H1 (cell line): ENCODE results near the gene ARHGEF18. TPM values are rescaled to one million over a fixed set of nuclear protein-coding genes. Genes with fewer than 3 reads are reported as not detected.

Experiments
- CTCF ChIA-PET: fragments of 300-600 bp; sonication (Branson Sonifier 250); formaldehyde crosslinking; loops from one replicate; lab custom pipeline; 2021; ENCODE audit not compliant: partially characterized antibody; lab: Charles Lee
- POLR2A ChIA-PET: fragments of 300-600 bp; sonication (Branson Sonifier 250); formaldehyde crosslinking; loops from one replicate; lab custom pipeline; 2021; ENCODE audit warnings: inconsistent platforms; ENCODE audit not compliant: partially characterized antibody; lab: Charles Lee
- DNase-seq, 2 experiments: peaks; one replicate each; pipeline versions ENCODE4 v3.0.0 to v3.0.0-alpha.2; 2010 to 2022; ENCODE audit warnings: low spot score in 2 of 2, low read depth in 1 of 2, mixed read lengths in 1 of 2
- FAIRE-seq: peaks from 2 replicates; lab custom pipeline; 2011; peaks lifted over from hg19 to GRCh38; lab: Jason Lieb, UNC
- H2AFZ ChIP-seq: 2 replicates; pipeline ENCODE4 v1.8.1; 2012; ENCODE audit warnings: low read length, inconsistent platforms
- H2AK5ac ChIP-seq: 2 replicates; pipeline ENCODE4 v1.6.1; 2013; ENCODE audit warnings: low read depth, low read length
- H2BK120ac ChIP-seq: replicated peaks from 2 replicates; pipeline ENCODE3; 2013; ENCODE audit warnings: low read depth, low read length, inconsistent platforms
- H2BK12ac ChIP-seq: 2 replicates; pipeline ENCODE4 v1.6.1; 2013; ENCODE audit warnings: low read depth, low read length
- H2BK15ac ChIP-seq: 2 replicates; pipeline ENCODE4 v1.6.1; 2013; ENCODE audit warnings: low read length
- H2BK20ac ChIP-seq: 2 replicates; pipeline ENCODE4 v1.6.1; 2013; ENCODE audit warnings: low read length
- H2BK5ac ChIP-seq: 2 replicates; pipeline ENCODE4 v1.6.1; 2013; ENCODE audit warnings: low read depth, low read length
- H3K14ac ChIP-seq: 2 replicates; pipeline ENCODE4 v1.6.1; 2013; ENCODE audit warnings: inconsistent platforms; ENCODE audit not compliant: insufficient read length
- H3K18ac ChIP-seq: 2 replicates; pipeline ENCODE4 v1.6.1; 2013; ENCODE audit warnings: low read length; ENCODE audit errors: extremely low read depth
- H3K23ac ChIP-seq: 2 replicates; pipeline ENCODE4 v1.6.1; 2013; ENCODE audit warnings: inconsistent platforms; ENCODE audit not compliant: insufficient read length
- H3K23me2 ChIP-seq: 2 replicates; pipeline ENCODE4 v1.6.1; 2013; ENCODE audit warnings: low read depth, low read length
- H3K27ac ChIP-seq: 2 replicates; pipeline ENCODE4 v1.6.1; 2011; ENCODE audit warnings: low read depth, low read length, inconsistent platforms
- H3K27me3 ChIP-seq, 4 experiments: replicated peaks in 1 of 4; 1 replicate in 1 of 4; 2 replicates in 3 of 4; pipeline versions ENCODE4 v1.6.1 to v1.8.1; 2011 to 2013; ENCODE audit warnings: low read length in 3 of 4, mild to moderate bottlenecking in 3 of 4, inconsistent platforms in 2 of 4, mixed read lengths in 2 of 4, moderate library complexity in 1 of 4; ENCODE audit not compliant: control insufficient read depth in 3 of 4, insufficient read depth in 3 of 4; ENCODE audit errors: extremely low read depth in 1 of 4
- H3K36me3 ChIP-seq, 4 experiments: 2 replicates each; pipeline versions ENCODE4 v1.6.1 to v1.8.1; 2011 to 2013; ENCODE audit warnings: mild to moderate bottlenecking in 4 of 4, low read length in 3 of 4, moderate library complexity in 2 of 4, control low read depth in 1 of 4, inconsistent platforms in 1 of 4; ENCODE audit not compliant: insufficient read depth in 4 of 4, control insufficient read depth in 2 of 4
- H3K4ac ChIP-seq: replicated peaks from 2 replicates; pipeline ENCODE3; 2013; ENCODE audit warnings: low read length, low read depth, mixed read lengths, inconsistent platforms; ENCODE audit not compliant: insufficient read length
- H3K4me1 ChIP-seq, 4 experiments: replicated peaks in 1 of 4; 1 replicate in 1 of 4; 2 replicates in 3 of 4; pipeline versions ENCODE4 v1.6.1 to v1.8.1; 2011 to 2013; ENCODE audit warnings: low read length in 3 of 4, inconsistent platforms in 2 of 4, mixed read lengths in 1 of 4; ENCODE audit not compliant: insufficient read depth in 4 of 4, control insufficient read depth in 3 of 4
- H3K4me2 ChIP-seq, 2 experiments: 2 replicates each; pipeline versions ENCODE4 v1.6.1 to v1.8.1; 2011 to 2013; ENCODE audit warnings: low read depth in 2 of 2, low read length in 2 of 2, control low read depth in 1 of 2, inconsistent platforms in 1 of 2, mild to moderate bottlenecking in 1 of 2; ENCODE audit not compliant: insufficient read depth in 1 of 2
- H3K4me3 ChIP-seq, 4 experiments: fragments of 200-600, 300-600 bp in 1 of 4; sonication (generic), shearing (Covaris generic), sonication (Bioruptor Twin) in 1 of 4; 2 replicates each; pipeline versions ENCODE4 v1.5.1 to v1.8.1; 2011 to 2016; ENCODE audit warnings: low read length in 4 of 4, low read depth in 3 of 4, control low read depth in 2 of 4, inconsistent platforms in 2 of 4, mild to moderate bottlenecking in 2 of 4, mixed read lengths in 1 of 4, moderate library complexity in 1 of 4; ENCODE audit not compliant: insufficient read depth in 2 of 4; ENCODE audit errors: extremely low read depth in 1 of 4
- H3K56ac ChIP-seq: replicated peaks from 2 replicates; pipeline ENCODE3; 2013; ENCODE audit warnings: low read depth, mild to moderate bottlenecking, mixed read lengths, low read length, inconsistent platforms; ENCODE audit not compliant: insufficient read length
- H3K79me1 ChIP-seq: 2 replicates; pipeline ENCODE4 v1.6.1; 2013; ENCODE audit warnings: low read depth, low read length, control low read depth
- H3K79me2 ChIP-seq, 2 experiments: 2 replicates each; pipeline versions ENCODE4 v1.6.1 to v1.8.1; 2012 to 2013; ENCODE audit warnings: low read length in 2 of 2, mild to moderate bottlenecking in 2 of 2, inconsistent platforms in 1 of 2; ENCODE audit not compliant: insufficient read depth in 2 of 2, control insufficient read depth in 1 of 2
- H3K9ac ChIP-seq, 4 experiments: replicated peaks in 1 of 4; 1 replicate in 1 of 4; 2 replicates in 3 of 4; pipeline versions ENCODE4 v1.6.1 to v1.8.1; 2011 to 2013; ENCODE audit warnings: low read depth in 3 of 4, low read length in 3 of 4, control low read depth in 2 of 4, mild to moderate bottlenecking in 2 of 4, moderate library complexity in 2 of 4, inconsistent platforms in 1 of 4; ENCODE audit errors: extremely low read depth in 1 of 4
- H3K9me3 ChIP-seq, 2 experiments: 2 replicates each; pipeline versions ENCODE4 v1.6.1 to v1.8.1; 2012 to 2013; ENCODE audit warnings: mild to moderate bottlenecking in 2 of 2, moderate library complexity in 2 of 2, control low read depth in 1 of 2, inconsistent platforms in 1 of 2, low read depth in 1 of 2, low read length in 1 of 2, mixed read lengths in 1 of 2; ENCODE audit not compliant: insufficient read depth in 2 of 2
- H4K20me1 ChIP-seq, 2 experiments: replicated peaks in 1 of 2; 2 replicates each; pipeline versions ENCODE3 to v1.8.1; 2011 to 2013; ENCODE audit warnings: inconsistent platforms in 2 of 2, low read length in 2 of 2, mild to moderate bottlenecking in 1 of 2; ENCODE audit not compliant: insufficient read depth in 2 of 2, control insufficient read depth in 1 of 2
- H4K5ac ChIP-seq: 2 replicates; pipeline ENCODE4 v1.6.1; 2013; ENCODE audit warnings: low read length, low read depth, mixed read lengths, inconsistent platforms; ENCODE audit not compliant: insufficient read length
- H4K8ac ChIP-seq: 2 replicates; pipeline ENCODE4 v1.8.0; 2013; ENCODE audit warnings: mild to moderate bottlenecking, moderate library complexity, low read length, inconsistent platforms; ENCODE audit not compliant: insufficient read depth; ENCODE audit errors: extremely low read depth
- H4K91ac ChIP-seq: replicated peaks from 2 replicates; pipeline ENCODE3; 2013; ENCODE audit warnings: low read length, mixed read lengths, inconsistent platforms; ENCODE audit not compliant: insufficient read length
- ASH2L ChIP-seq: fragments of 200-600, 300-600 bp; sonication (generic); IDR thresholded peaks from one replicate; pipeline ENCODE4 v1.7.1; 2017; ENCODE audit warnings: low read length
- ATF3 ChIP-seq: IDR thresholded peaks from 2 replicates; pipeline ENCODE4 v1.6.1; 2011; ENCODE audit warnings: low read depth, mild to moderate bottlenecking, low read length; ENCODE audit not compliant: insufficient read depth
- CBX8 ChIP-seq: fragments of 300-800, 300-1000 bp; sonication (generic); IDR thresholded peaks from 2 replicates; pipeline ENCODE4 v1.7.1; 2016; ENCODE audit warnings: low read depth, low read length, borderline replicate concordance
- JUND ChIP-seq: IDR thresholded peaks from 2 replicates; pipeline ENCODE4 v1.6.1; 2011; ENCODE audit warnings: mild to moderate bottlenecking, improper control_type of control experiment, low read length
- KDM1A ChIP-seq: fragments of 200-600, 300-600 bp; sonication (generic); IDR thresholded peaks from 2 replicates; pipeline ENCODE4 v1.7.1; 2016; ENCODE audit warnings: mild to moderate bottlenecking, low read length, borderline replicate concordance
- SAP30 ChIP-seq: fragments of 300-600 bp; sonication (generic); IDR thresholded peaks from 2 replicates; pipeline ENCODE4 v1.7.1; 2012; ENCODE audit warnings: low read length, moderate library complexity, mild to moderate bottlenecking, inconsistent platforms; ENCODE audit not compliant: insufficient read depth, insufficient replicate concordance
- SIRT6 ChIP-seq: IDR thresholded peaks from one replicate; pipeline ENCODE4 v1.7.1; 2012; ENCODE audit warnings: low read length, inconsistent platforms
- TAF1 ChIP-seq: IDR thresholded peaks from 2 replicates; pipeline ENCODE4 v1.6.1; 2011; ENCODE audit warnings: mild to moderate bottlenecking, low read depth, low read length
- TBP ChIP-seq: IDR thresholded peaks from 2 replicates; pipeline ENCODE4 v1.6.1; 2011; ENCODE audit warnings: low read depth, low read length, improper control_type of control experiment
- WGBS, 2 experiments: shearing (Covaris generic) in 1 of 2; methylation state at CpG; one replicate each; pipeline versions ENCODE4 v1.1.6 to v1.1.7; 2013 to 2015; ENCODE audit warnings: low lambda C conversion rate in 2 of 2, mixed read lengths in 2 of 2, inconsistent platforms in 1 of 2, low coverage in 1 of 2, missing lambda C conversion rate in 1 of 2; ENCODE audit not compliant: insufficient replicate concordance in 2 of 2, insufficient coverage in 1 of 2, insufficient read length in 1 of 2; ENCODE audit errors: extremely low coverage in 1 of 2, missing lambda C conversion rate in 1 of 2; 5-methylcytosine and 5-hydroxymethylcytosine counted together
- long read RNA-seq, 2 experiments: library from RNA in 1 of 2; library from capped mRNA in 1 of 2; stranded (forward); transcript quantifications; one replicate each; pipeline ENCODE4 v2.0.0, GENCODE V29; 2021; ENCODE audit warnings: inconsistent platforms in 1 of 2
- polyA minus RNA-seq, 3 experiments: library from RNA; depleted of rRNA, polyadenylated mRNA; stranded (reverse); fragments of >200 nt; gene quantifications; 1 replicate in 2 of 3; 2 replicates in 1 of 3; pipeline ENCODE4 v1.2.3, GENCODE V29; 2011
- polyA plus RNA-seq, 7 experiments: library from polyadenylated mRNA; depleted of rRNA in 3 of 7; stranded (reverse) in 5 of 7; unstranded in 2 of 7; fragments of >200 nt in 5 of 7; fragments of 200-250 nt in 2 of 7; gene quantifications; 1 replicate in 5 of 7; 2 replicates in 1 of 7; 4 replicates in 1 of 7; pipeline versions ENCODE4 v1.2.1 to v1.2.3, GENCODE V29; 2011 to 2013; ENCODE audit warnings: missing spikeins in 2 of 7, mixed read lengths in 2 of 7
- total RNA-seq: library from RNA; stranded (reverse); fragmentation: NEBNext Ultra II Directional; extraction: Animal tissue kit (Norgen Biotek cat#: 25700); gene quantifications from 2 replicates; pipeline ENCODE4 v1.2.1, GENCODE V29; 2021

ARHGEF18 gene
- total RNA-seq (35.9 and 36.8 TPM in 2 replicates), polyA plus RNA-seq (2011; rRNA removed) (12.2 and 17.4 TPM in 2 replicates), polyA minus RNA-seq (2011; rRNA and poly(A)+ RNA removed) (8.3 and 9.1 TPM in 2 replicates)
- polyA plus RNA-seq (2011; cell fraction: cytosol; rRNA removed) = 17.4 TPM
- 25.3 TPM for polyA plus RNA-seq (2011; cell fraction: nucleus; rRNA removed)
- polyA plus RNA-seq (2012, experiment 1 of 2) = 20.2 to 26.9 TPM (median 23.4 TPM) in 4 replicates
- 17.9 TPM for polyA plus RNA-seq (2012, experiment 2 of 2)
- 17.7 TPM for polyA plus RNA-seq (2013, experiment 1 of 2)
- polyA plus RNA-seq (2013, experiment 2 of 2) = 17.2 TPM
- polyA minus RNA-seq (2011; cell fraction: cytosol; rRNA and poly(A)+ RNA removed) = 20.8 TPM
- polyA minus RNA-seq (2011; cell fraction: nucleus; rRNA and poly(A)+ RNA removed) = 15.8 TPM
- long read RNA-seq, experiment 1, partial matches to known transcripts = 3 of 18 reads
- long read RNA-seq, experiment 1, other reads (novel, unspliced or antisense) = 15 of 18 reads
- long read RNA-seq, experiment 2, partial matches to known transcripts = 1 of 4 reads
- long read RNA-seq, experiment 2, other reads (novel, unspliced or antisense) = 3 of 4 reads

GRCh38 chr19:7348587-7349230, at the start of gene ARHGEF18:
Gene ARHGEF18 (plus strand): TSS chr19:7348937. CDS start chr19:7362891, 13,954 bp downstream.
- Histone ChIP-seq H3K79me1 (no peaks in the 10 kb centered on the region), H3K4me3 (no peak within 1 kb of the TSS), H3K56ac (no peak within 1 kb of the TSS), H2BK15ac (no peak within 1 kb of the TSS), H2BK5ac (no peak within 1 kb of the TSS), H4K91ac (no peak within 1 kb of the TSS), H2BK12ac (no peak within 1 kb of the TSS), H4K8ac (no peak within 1 kb of the TSS; the same call in none of the 2 replicates), H3K27ac (no peak within 1 kb of the TSS), H3K18ac (no peak within 1 kb of the TSS), H4K5ac (no peak within 1 kb of the TSS), H3K9me3 (peaks cover 8 to 14% of the 10 kb centered on the region in 2 experiments; a peak in 3 of 4 replicates), H2AK5ac (no peak within 1 kb of the TSS), H3K4me1 (no peaks in the 10 kb centered on the region), H3K23ac (no peak within 1 kb of the TSS), H2BK20ac (no peak within 1 kb of the TSS), H4K20me1 (no peaks in the 10 kb centered on the region), H3K27me3 (no peaks in the 10 kb centered on the region; a peak in 1 of 7 replicates), H3K4ac (no peak within 1 kb of the TSS), H3K4me2 (no peak within 1 kb of the TSS), H3K36me3 (no peaks in the 10 kb centered on the region), H3K79me2 (no peaks in the 10 kb centered on the region), H3K9ac (no peak within 1 kb of the TSS), H3K14ac (no peak within 1 kb of the TSS), H3K23me2 (no peaks in the 10 kb centered on the region), H2BK120ac (no peak within 1 kb of the TSS), H2AFZ (no peak within 1 kb of the TSS)
- ChIA-PET POLR2A (no interaction called here), CTCF (interaction anchor here (1.3 to 9.8 kb wide), 3 partner anchors 26 to 247 kb away, joined by 4 to 52 read pairs (median 7); no protein-coding TSS in a partner anchor)
- FAIRE-seq = no peak
- no peak for DNase-seq
- WGBS, 2 experiments = 87% methylated on average over 13 of the region's 13 CpGs; no CpG with 5 or more reads in 1 of the 2 experiments
- TF ChIP-seq TBP = no peak
- TF ChIP-seq TAF1 = no peak
- TF ChIP-seq KDM1A = no peak
- TF ChIP-seq SAP30 = no peak
- TF ChIP-seq JUND = no peak
- no peak for TF ChIP-seq CBX8
- no peak for TF ChIP-seq ASH2L
- TF ChIP-seq SIRT6 = no peak
- TF ChIP-seq ATF3 = no peak
